CD4-positive, alpha-beta T cell (primary cell): Measurements from ENCODE around the gene SPDEF. TPM values are rescaled to one million over a fixed set of nuclear protein-coding genes. Genes with fewer than 3 reads are reported as not detected.

Experiments
- ATAC-seq: fragments of 200-7000 bp; cut with Tn5 transposase; one replicate; pipeline ENCODE4 v1.10.0; 2022; ENCODE audit warnings: mild to moderate bottlenecking; ENCODE audit not compliant: poor library complexity
- CTCF ChIA-PET: fragments of 350-600 bp; sonication (Branson Sonifier 250); formaldehyde crosslinking; loops from one replicate; lab custom pipeline; 2021; ENCODE audit warnings: antibody characterized with exemption, inconsistent platforms; lab: Charles Lee
- POLR2A ChIA-PET: fragments of 350-600 bp; sonication (Branson Sonifier 250); formaldehyde crosslinking; loops from one replicate; lab custom pipeline; 2021; ENCODE audit warnings: antibody characterized with exemption, inconsistent platforms; lab: Charles Lee
- DNase-seq, 14 experiments: peaks; one replicate each; pipeline ENCODE4 v3.0.0-alpha.2; 2013 to 2020; ENCODE audit warnings: mixed read lengths in 2 of 14
- H3K27ac ChIP-seq, 2 donors: one replicate each; pipeline versions ENCODE4 v1.5.1 to v1.7.0; 2013; ENCODE audit warnings: low read length in 2 of 2, low read depth in 1 of 2, mild to moderate bottlenecking in 1 of 2
- H3K27me3 ChIP-seq, 2 experiments: 1 replicate in 1 of 2; 2 replicates in 1 of 2; pipeline versions ENCODE4 v1.6.1 to v1.7.0; 2013; ENCODE audit warnings: low read length in 2 of 2, control low read depth in 1 of 2, mild to moderate bottlenecking in 1 of 2, moderate library complexity in 1 of 2; ENCODE audit not compliant: insufficient read depth in 2 of 2, control insufficient read depth in 1 of 2
- H3K36me3 ChIP-seq: one replicate; pipeline ENCODE4 v1.6.1; 2013; ENCODE audit warnings: low read length, control low read depth; ENCODE audit not compliant: insufficient read depth
- H3K4me1 ChIP-seq: one replicate; pipeline ENCODE4 v1.6.1; 2013; ENCODE audit warnings: low read length, control low read depth; ENCODE audit not compliant: insufficient read depth
- H3K4me3 ChIP-seq: one replicate; pipeline ENCODE4 v1.5.1; 2013; ENCODE audit warnings: mild to moderate bottlenecking, low read length, moderate library complexity
- H3K9me3 ChIP-seq, 2 experiments: 1 replicate in 1 of 2; 2 replicates in 1 of 2; pipeline versions ENCODE4 v1.6.1 to v1.7.0; 2013; ENCODE audit warnings: low read length in 2 of 2, mild to moderate bottlenecking in 2 of 2, control low read depth in 1 of 2, moderate library complexity in 1 of 2; ENCODE audit not compliant: control insufficient read depth in 1 of 2, insufficient read depth in 1 of 2
- H3K27ac Mint-ChIP-seq: one replicate; pipeline ENCODE4 v1.8.0; 2020; ENCODE audit warnings: mixed read lengths
- H3K27me3 Mint-ChIP-seq: one replicate; pipeline ENCODE4 v1.8.0; 2021; ENCODE audit warnings: mixed read lengths
- H3K36me3 Mint-ChIP-seq: one replicate; pipeline ENCODE4 v1.8.0; 2021; ENCODE audit warnings: low read depth, mixed read lengths
- H3K4me1 Mint-ChIP-seq: one replicate; pipeline ENCODE4 v1.8.0; 2021; ENCODE audit warnings: low read depth, mixed read lengths
- H3K4me3 Mint-ChIP-seq: one replicate; pipeline ENCODE4 v1.8.0; 2020; ENCODE audit warnings: mild to moderate bottlenecking, mixed read lengths
- H3K9me3 Mint-ChIP-seq: one replicate; pipeline ENCODE4 v1.8.0; 2020; ENCODE audit warnings: mixed read lengths
- intact Hi-C, 2 experiments: fragments of 100-400 bp; cut with DNase I in 1 of 2; cut with micrococcal nuclease in 1 of 2; formaldehyde crosslinking; loops; one replicate each; pipeline versions ENCODE4 v1.15.1 to v1.9.0; 2023 to 2025; cut with DNase I, micrococcal nuclease
- total RNA-seq, 174 experiments: library from RNA in 2 of 174; stranded (reverse) in 2 of 174; gene quantifications; one replicate each; pipeline ENCODE4 v1.2.3 and lab custom pipeline; 2021 to 2026
- TF ChIP-seq, protein P1 (sequence below): fragments of 200-600 bp; IDR thresholded peaks from one replicate; pipeline ENCODE4 v1.8.0; 2022; ENCODE audit warnings: antibody characterized with exemption, mild to moderate bottlenecking

SPDEF gene
- total RNA-seq, 2 experiments from 2014 or later = 0.17 to 0.36 TPM

DNA sequence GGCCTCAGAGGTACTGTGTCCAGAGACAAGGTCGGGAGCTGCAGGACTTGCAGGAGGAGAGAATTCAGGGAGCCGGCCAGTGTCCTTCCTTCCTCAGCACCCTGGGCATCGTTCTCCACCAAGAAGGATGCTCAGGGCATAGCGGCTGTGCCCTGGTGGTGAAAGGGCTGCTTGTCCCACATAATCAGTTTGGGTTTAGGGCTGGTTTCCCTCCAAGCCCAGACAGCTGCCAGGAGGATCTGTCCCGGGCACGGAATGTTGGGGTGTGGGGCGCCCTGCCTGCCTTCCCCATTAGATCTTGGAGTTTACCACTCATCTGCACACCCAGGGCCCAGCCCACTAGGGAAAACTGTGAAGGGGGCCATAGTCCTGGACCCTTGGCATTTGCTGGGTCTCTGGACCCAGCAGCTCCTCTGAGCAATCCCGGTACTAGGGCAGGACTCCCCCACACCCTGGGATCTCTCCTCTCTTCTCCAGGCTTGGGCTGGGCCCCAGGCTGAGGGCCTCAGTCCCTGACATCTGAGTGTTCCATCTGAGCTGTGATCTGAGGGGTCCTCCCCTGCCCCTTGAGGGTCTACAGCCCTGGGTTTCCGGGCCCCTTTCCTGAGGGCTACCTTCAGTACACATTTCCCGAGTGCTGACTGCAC is 18.6 kb upstream of the SPDEF start:
- Mint-ChIP-seq H3K4me1 (peaks cover 6% of the 10 kb centered on the region), H3K27ac (no peak overlapping the region), H3K36me3 (no peaks in the 10 kb centered on the region), H3K27me3 (no peaks in the 10 kb centered on the region), H3K4me3 (no peak overlapping the region), H3K9me3 (no peaks in the 10 kb centered on the region)
- Histone ChIP-seq H3K9me3 (peaks cover 0 to 3% of the 10 kb centered on the region in 2 experiments), H3K27me3 (no peaks in the 10 kb centered on the region), H3K4me1 (no peaks in the 10 kb centered on the region), H3K36me3 (no peaks in the 10 kb centered on the region), H3K4me3 (no peak overlapping the region), H3K27ac (no peak overlapping the region)
- intact Hi-C loops = no loop called here
- no peak for DNase-seq
- ChIA-PET CTCF (no interaction called here), POLR2A (no interaction called here)
- ATAC-seq = no peak
- TF ChIP-seq, protein P1, sequence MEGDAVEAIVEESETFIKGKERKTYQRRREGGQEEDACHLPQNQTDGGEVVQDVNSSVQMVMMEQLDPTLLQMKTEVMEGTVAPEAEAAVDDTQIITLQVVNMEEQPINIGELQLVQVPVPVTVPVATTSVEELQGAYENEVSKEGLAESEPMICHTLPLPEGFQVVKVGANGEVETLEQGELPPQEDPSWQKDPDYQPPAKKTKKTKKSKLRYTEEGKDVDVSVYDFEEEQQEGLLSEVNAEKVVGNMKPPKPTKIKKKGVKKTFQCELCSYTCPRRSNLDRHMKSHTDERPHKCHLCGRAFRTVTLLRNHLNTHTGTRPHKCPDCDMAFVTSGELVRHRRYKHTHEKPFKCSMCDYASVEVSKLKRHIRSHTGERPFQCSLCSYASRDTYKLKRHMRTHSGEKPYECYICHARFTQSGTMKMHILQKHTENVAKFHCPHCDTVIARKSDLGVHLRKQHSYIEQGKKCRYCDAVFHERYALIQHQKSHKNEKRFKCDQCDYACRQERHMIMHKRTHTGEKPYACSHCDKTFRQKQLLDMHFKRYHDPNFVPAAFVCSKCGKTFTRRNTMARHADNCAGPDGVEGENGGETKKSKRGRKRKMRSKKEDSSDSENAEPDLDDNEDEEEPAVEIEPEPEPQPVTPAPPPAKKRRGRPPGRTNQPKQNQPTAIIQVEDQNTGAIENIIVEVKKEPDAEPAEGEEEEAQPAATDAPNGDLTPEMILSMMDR = no peak

DNA sequence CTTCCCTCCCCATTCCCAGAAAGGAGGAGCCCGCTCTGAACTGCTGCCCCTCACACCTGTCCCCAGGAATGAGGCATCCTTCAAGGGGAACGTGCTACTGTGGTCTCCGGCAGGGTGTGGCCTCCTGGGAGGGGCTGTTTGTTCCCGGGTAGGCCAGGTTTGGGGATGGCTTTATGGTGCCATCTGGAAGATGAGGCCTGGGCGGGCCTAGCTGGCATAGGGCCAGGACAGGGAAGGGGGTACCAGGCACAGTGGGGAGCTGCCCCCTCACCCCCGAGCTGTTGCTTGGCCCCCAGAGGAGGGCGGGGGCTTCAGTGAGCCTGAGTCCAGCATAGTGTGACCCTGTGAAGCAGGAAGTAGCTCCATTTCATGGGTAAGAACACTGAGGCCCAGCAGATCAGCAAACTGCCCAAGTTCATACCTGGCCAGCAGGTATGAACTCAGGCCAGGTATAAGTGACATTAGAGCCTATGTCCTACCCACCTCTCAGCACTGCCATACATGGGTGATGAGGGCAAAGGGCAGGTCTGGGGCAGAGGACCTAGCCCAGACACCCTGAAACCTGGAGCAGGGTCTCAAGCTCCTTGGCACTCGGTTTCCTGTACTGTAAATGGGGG is 17.5 kb upstream of the SPDEF start:
- no peaks in the 10 kb centered on the region for H3K27me3 ChIP-seq
- Mint-ChIP-seq H3K4me1 (peaks cover 6% of the 10 kb centered on the region), H3K9me3 (no peaks in the 10 kb centered on the region), H3K36me3 (no peaks in the 10 kb centered on the region), H3K27me3 (no peaks in the 10 kb centered on the region), H3K27ac (no peak overlapping the region), H3K4me3 (no peak overlapping the region)
- H3K36me3 ChIP-seq = no peaks in the 10 kb centered on the region
- H3K4me3 ChIP-seq = no peak overlapping the region
- DNase-seq = no peak
- H3K4me1 ChIP-seq = no peaks in the 10 kb centered on the region
- ChIA-PET POLR2A (no interaction called here), CTCF (no interaction called here)
- TF ChIP-seq, protein P1 = no peak
- ATAC-seq = no peak
- H3K9me3 ChIP-seq = peaks cover 0 to 3% of the 10 kb centered on the region in 2 experiments
- H3K27ac ChIP-seq = no peak overlapping the region
- intact Hi-C loops = no loop called here

DNA sequence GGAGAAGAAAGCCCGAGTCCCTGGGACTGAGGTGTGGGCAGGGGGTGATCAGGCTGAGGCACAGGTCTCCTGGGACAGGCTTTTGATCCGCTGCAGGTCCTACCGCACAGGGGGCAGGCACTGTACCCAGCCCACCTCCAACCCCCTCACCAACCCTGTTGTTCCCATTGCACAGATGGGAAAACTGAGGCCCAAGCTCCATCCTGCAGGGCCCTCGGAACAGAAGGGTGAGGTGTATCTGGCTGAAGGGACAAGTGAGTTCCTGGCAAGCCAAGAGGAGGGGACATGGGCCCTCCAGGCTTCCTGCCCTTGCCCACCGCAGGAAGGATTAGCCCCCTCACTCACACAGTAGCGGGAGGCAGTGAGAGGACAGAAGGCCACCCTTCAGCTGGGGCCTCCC is 16.5 kb upstream of the SPDEF start:
- intact Hi-C loops = no loop called here
- H3K27ac Mint-ChIP-seq = no peak overlapping the region

More for the DNA sequence above, 16.5 kb upstream of the SPDEF start:
- TF ChIP-seq, protein P1 = no peak
- Mint-ChIP-seq H3K4me3 (no peak overlapping the region), H3K36me3 (no peaks in the 10 kb centered on the region), H3K4me1 (peaks cover 6% of the 10 kb centered on the region), H3K27me3 (no peaks in the 10 kb centered on the region), H3K9me3 (no peaks in the 10 kb centered on the region)
- POLR2A ChIA-PET = no interaction called here
- Histone ChIP-seq H3K4me3 (no peak overlapping the region), H3K27me3 (no peaks in the 10 kb centered on the region), H3K9me3 (peaks cover 0 to 3% of the 10 kb centered on the region in 2 experiments), H3K36me3 (no peaks in the 10 kb centered on the region), H3K27ac (no peak overlapping the region), H3K4me1 (no peaks in the 10 kb centered on the region)
- no peak for ATAC-seq
- DNase-seq = no peak
- CTCF ChIA-PET = no interaction called here
